Activated T-helper 17 cell treated with anti-CD3 and anti-CD28 coated beads, Interleukin-2, amount 50 U/mL, for 72 hours (primary cell): ENCODE measurements around the gene RBFOX2. TPM values are rescaled to one million over a fixed set of nuclear protein-coding genes. Genes with fewer than 3 reads are reported as not detected.
"Not testable (repeated sequence)": the region's sequence is repeated elsewhere in the genome, so short reads cannot be mapped to it uniquely, and the experiment has no call there.

Experiments used
- ATAC-seq: fragments of 150-1000 bp; cut with Tn5 transposase; replicated peaks from 2 replicates; pipeline ENCODE4 v1.10.0; 2021; ENCODE audit warnings: mild to moderate bottlenecking, moderate library complexity
- H3K27ac Mint-ChIP-seq: one replicate; pipeline ENCODE4 v1.8.0; 2022; ENCODE audit warnings: mixed read lengths
- H3K27me3 Mint-ChIP-seq: one replicate; pipeline ENCODE4 v1.8.0; 2022; ENCODE audit warnings: mixed read lengths
- H3K36me3 Mint-ChIP-seq: one replicate; pipeline ENCODE4 v1.8.0; 2022; ENCODE audit warnings: low read depth, mild to moderate bottlenecking, mixed read lengths
- H3K4me1 Mint-ChIP-seq: one replicate; pipeline ENCODE4 v1.8.0; 2022; ENCODE audit warnings: mixed read lengths
- H3K4me3 Mint-ChIP-seq: one replicate; pipeline ENCODE4 v1.8.0; 2022; ENCODE audit warnings: mild to moderate bottlenecking, mixed read lengths
- H3K9me3 Mint-ChIP-seq: one replicate; pipeline ENCODE4 v1.8.0; 2022; ENCODE audit warnings: mixed read lengths
- total RNA-seq, 2 donors: library from RNA; stranded (reverse); gene quantifications; one replicate each; pipeline ENCODE4 v1.2.3, GENCODE V29; 2022

RBFOX2 gene
- total RNA-seq, 2 donors from 2014 or later: 4.0 to 4.3 TPM

DNA sequence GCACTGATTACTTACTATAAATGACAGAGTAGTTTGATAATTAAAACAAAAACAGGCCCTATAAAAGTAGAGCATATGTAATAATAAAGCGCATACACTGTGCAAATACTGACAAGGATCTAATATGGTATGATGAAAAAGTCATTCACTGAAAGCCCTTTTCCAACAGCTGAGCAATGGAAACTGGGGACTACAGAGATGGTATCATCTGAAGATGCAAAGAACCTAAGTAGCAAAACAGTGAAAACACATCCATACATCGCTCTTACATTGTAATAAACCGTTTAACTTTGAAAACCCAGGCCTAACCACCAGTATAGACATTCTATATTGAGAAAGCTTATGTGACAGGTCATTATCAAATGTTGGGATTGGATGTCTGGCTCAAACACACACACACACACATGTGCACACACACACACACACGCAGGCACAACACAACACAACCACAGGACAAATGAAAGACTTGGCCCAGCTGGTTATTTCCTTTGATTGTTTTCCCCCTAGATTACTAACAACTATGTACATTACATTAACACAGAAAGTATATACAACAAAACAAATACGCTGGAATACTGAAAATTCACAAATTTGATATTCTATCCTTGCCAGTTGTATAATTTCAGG is 191.4 kb downstream of the RBFOX2 start:
- ATAC-seq: no peak
- H3K9me3 Mint-ChIP-seq: no peaks in the 10 kb centered on the region

GRCh38 chr22:35835998-35836691 is 192.5 kb downstream of the RBFOX2 start:
- Mint-ChIP-seq H3K36me3 (no peaks in the 10 kb centered on the region), H3K4me3 (peak overlapping the region; percentile 0), H3K9me3 (no peaks in the 10 kb centered on the region), H3K27me3 (peaks cover 14% of the 10 kb centered on the region), H3K4me1 (peaks cover 13% of the 10 kb centered on the region), H3K27ac (peak overlapping the region; percentile 26)
- no peak for ATAC-seq

More for the DNA sequence above, 191.4 kb downstream of the RBFOX2 start:
- no peak overlapping the region for H3K27ac Mint-ChIP-seq
- H3K27me3 Mint-ChIP-seq: peaks cover 14% of the 10 kb centered on the region
- H3K36me3 Mint-ChIP-seq: no peaks in the 10 kb centered on the region
- no peak overlapping the region for H3K4me3 Mint-ChIP-seq
- peaks cover 13% of the 10 kb centered on the region for H3K4me1 Mint-ChIP-seq

- Mint-ChIP-seq H3K36me3 (no peaks in the 10 kb centered on the region), H3K4me3 (peak overlapping the region; percentile 0)
- ATAC-seq: peak; percentile 32
Measured at GRCh38 chr22:35835267-35835997, 193.2 kb downstream of the RBFOX2 start.

GRCh38 chr22:35834061-35834460 is 194.6 kb downstream of the RBFOX2 start:
- Mint-ChIP-seq H3K4me1 (peaks cover 13% of the 10 kb centered on the region), H3K36me3 (no peaks in the 10 kb centered on the region), H3K4me3 (no peak overlapping the region), H3K27ac (no peak overlapping the region), H3K27me3 (peaks cover 6% of the 10 kb centered on the region), H3K9me3 (no peaks in the 10 kb centered on the region)
- no peak for ATAC-seq

More at GRCh38 chr22:35835267-35835997, 193.2 kb downstream of the RBFOX2 start:
- Mint-ChIP-seq H3K9me3 (no peaks in the 10 kb centered on the region), H3K4me1 (peaks cover 13% of the 10 kb centered on the region), H3K27ac (peak overlapping the region; percentile 26), H3K27me3 (peaks cover 14% of the 10 kb centered on the region)

GRCh38 chr22:35830305-35830704 is 198.3 kb downstream of the RBFOX2 start:
- H3K27me3 Mint-ChIP-seq: no peaks in the 10 kb centered on the region
- peaks cover 1% of the 10 kb centered on the region for H3K4me1 Mint-ChIP-seq
- no peaks in the 10 kb centered on the region for H3K9me3 Mint-ChIP-seq
- no peak overlapping the region for H3K27ac Mint-ChIP-seq
- H3K4me3 Mint-ChIP-seq: no peak overlapping the region
- no peaks in the 10 kb centered on the region for H3K36me3 Mint-ChIP-seq
- no peak for ATAC-seq

- Mint-ChIP-seq H3K36me3 (no peaks in the 10 kb centered on the region), H3K4me1 (no peaks in the 10 kb centered on the region), H3K27ac (no peak overlapping the region), H3K9me3 (no peaks in the 10 kb centered on the region), H3K4me3 (no peak overlapping the region), H3K27me3 (no peaks in the 10 kb centered on the region)
- no peak for ATAC-seq
Measured at GRCh38 chr22:35824256-35824655, 204.4 kb downstream of the RBFOX2 start.

DNA sequence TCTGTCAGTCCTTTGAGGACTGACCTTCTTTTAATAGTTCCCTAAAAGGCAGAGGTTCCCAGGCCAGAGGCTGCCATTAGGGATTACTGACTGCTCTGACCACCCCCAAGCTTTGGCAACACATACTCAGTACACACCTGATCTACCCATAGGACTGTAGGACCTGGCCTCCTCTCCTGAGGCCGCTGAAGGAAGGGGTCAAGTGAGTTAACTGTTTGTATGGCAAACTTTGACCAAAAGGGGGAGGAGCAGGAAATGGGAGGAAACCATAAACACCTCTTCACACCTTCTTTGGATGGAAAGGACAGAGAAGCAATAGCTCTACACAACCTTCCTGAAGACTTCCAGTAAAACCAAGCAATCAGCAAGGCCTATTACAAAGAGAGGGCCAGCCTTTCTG is 207.0 kb downstream of the RBFOX2 start:
- ATAC-seq: no peak
- Mint-ChIP-seq H3K9me3 (no peaks in the 10 kb centered on the region), H3K4me1 (no peaks in the 10 kb centered on the region), H3K36me3 (no peaks in the 10 kb centered on the region), H3K4me3 (no peak overlapping the region), H3K27me3 (no peaks in the 10 kb centered on the region), H3K27ac (no peak overlapping the region)

GRCh38 chr22:35819421-35819820 is 209.2 kb downstream of the RBFOX2 start:
- Mint-ChIP-seq H3K27me3 (no peaks in the 10 kb centered on the region), H3K4me3 (no peak overlapping the region), H3K36me3 (no peaks in the 10 kb centered on the region), H3K9me3 (no peaks in the 10 kb centered on the region), H3K27ac (no peak overlapping the region), H3K4me1 (no peaks in the 10 kb centered on the region)
- ATAC-seq: no peak

- H3K4me3 Mint-ChIP-seq: no peak overlapping the region
- no peaks in the 10 kb centered on the region for H3K9me3 Mint-ChIP-seq
- peak; percentile 73 for ATAC-seq
- no peaks in the 10 kb centered on the region for H3K4me1 Mint-ChIP-seq
- H3K27me3 Mint-ChIP-seq: no peaks in the 10 kb centered on the region
- no peak overlapping the region for H3K27ac Mint-ChIP-seq
- H3K36me3 Mint-ChIP-seq: no peaks in the 10 kb centered on the region
Measured at GRCh38 chr22:35818897-35819296, 209.7 kb downstream of the RBFOX2 start.

- no peak overlapping the region for H3K27ac Mint-ChIP-seq
- peaks cover 5% of the 10 kb centered on the region for H3K9me3 Mint-ChIP-seq
- no peaks in the 10 kb centered on the region for H3K27me3 Mint-ChIP-seq
Measured at GRCh38 chr22:35812600-35812999, 216.0 kb downstream of the RBFOX2 start.

GRCh38 chr22:35811670-35812069 is 217.0 kb downstream of the RBFOX2 start:
- Mint-ChIP-seq H3K4me3 (no peak overlapping the region), H3K9me3 (peaks cover 5% of the 10 kb centered on the region), H3K4me1 (no peaks in the 10 kb centered on the region), H3K27ac (no peak overlapping the region), H3K27me3 (no peaks in the 10 kb centered on the region), H3K36me3 (no peaks in the 10 kb centered on the region)
- ATAC-seq: no peak

More at GRCh38 chr22:35812600-35812999, 216.0 kb downstream of the RBFOX2 start:
- ATAC-seq: no peak
- no peaks in the 10 kb centered on the region for H3K36me3 Mint-ChIP-seq
- no peak overlapping the region for H3K4me3 Mint-ChIP-seq
- H3K4me1 Mint-ChIP-seq: no peaks in the 10 kb centered on the region

DNA sequence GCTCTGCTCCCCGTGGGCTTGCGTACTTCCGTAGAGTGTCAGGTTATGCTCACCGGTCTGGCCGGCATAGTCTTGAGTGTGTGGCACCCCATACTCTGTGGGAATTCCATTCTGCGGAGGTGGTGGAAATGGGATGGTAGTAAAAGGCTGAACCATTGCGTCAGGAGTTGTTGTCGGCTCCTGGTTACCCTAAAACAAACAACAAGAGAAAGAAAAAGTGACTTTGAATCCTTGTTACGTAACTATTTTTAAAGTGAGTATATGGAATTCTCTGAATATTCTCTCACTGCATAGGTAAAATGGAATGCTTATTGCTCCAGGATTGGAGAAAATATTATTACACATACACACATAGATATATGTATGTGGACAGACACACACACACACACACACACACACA is 218.8 kb downstream of the RBFOX2 start:
- no peak for ATAC-seq
- no peaks in the 10 kb centered on the region for H3K36me3 Mint-ChIP-seq
- no peaks in the 10 kb centered on the region for H3K27me3 Mint-ChIP-seq
- H3K4me3 Mint-ChIP-seq: no peak overlapping the region
- no peaks in the 10 kb centered on the region for H3K4me1 Mint-ChIP-seq
- no peak overlapping the region for H3K27ac Mint-ChIP-seq
- peaks cover 5% of the 10 kb centered on the region for H3K9me3 Mint-ChIP-seq

DNA sequence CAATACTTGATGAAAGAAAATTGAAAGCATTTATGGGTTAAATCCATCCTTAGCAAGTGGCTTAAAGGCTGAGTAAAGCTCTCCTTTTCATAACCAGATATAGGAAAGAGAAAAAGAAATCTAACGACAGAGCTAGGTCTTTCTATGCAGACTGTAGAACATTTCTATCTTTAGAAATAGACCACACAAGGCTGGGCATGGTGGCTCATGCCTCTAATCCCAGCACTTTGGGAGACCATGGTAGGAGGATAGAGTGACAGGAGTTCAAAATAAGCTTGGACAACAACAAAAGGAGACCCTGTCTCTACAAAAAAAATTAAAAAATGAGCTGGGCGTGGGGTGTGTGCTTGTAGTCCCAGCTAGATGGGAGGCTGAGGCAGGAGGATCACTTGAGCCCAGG is 220.2 kb downstream of the RBFOX2 start:
- no peak overlapping the region for H3K27ac Mint-ChIP-seq
- ATAC-seq: no peak
- no peaks in the 10 kb centered on the region for H3K36me3 Mint-ChIP-seq
- H3K4me3 Mint-ChIP-seq: no peak overlapping the region
- H3K9me3 Mint-ChIP-seq: peaks cover 5% of the 10 kb centered on the region
- no peaks in the 10 kb centered on the region for H3K4me1 Mint-ChIP-seq
- no peaks in the 10 kb centered on the region for H3K27me3 Mint-ChIP-seq

GRCh38 chr22:35806668-35807067 is 222.0 kb downstream of the RBFOX2 start:
- not testable (repeated sequence) for H3K36me3 Mint-ChIP-seq, H3K9me3 Mint-ChIP-seq, H3K4me1 Mint-ChIP-seq, H3K27me3 Mint-ChIP-seq, H3K27ac Mint-ChIP-seq, ATAC-seq, H3K4me3 Mint-ChIP-seq

- H3K4me3 Mint-ChIP-seq: no peak overlapping the region
- no peaks in the 10 kb centered on the region for H3K9me3 Mint-ChIP-seq
- H3K36me3 Mint-ChIP-seq: no peaks in the 10 kb centered on the region
- H3K27ac Mint-ChIP-seq: no peak overlapping the region
- H3K27me3 Mint-ChIP-seq: peaks cover 3% of the 10 kb centered on the region
- ATAC-seq: no peak
- peaks cover 7% of the 10 kb centered on the region for H3K4me1 Mint-ChIP-seq
Measured at GRCh38 chr22:35805466-35805865, 223.2 kb downstream of the RBFOX2 start.
